Measurements from ENCODE around the gene MCUR1. TPM values are rescaled to one million over a fixed set of nuclear protein-coding genes. Genes with fewer than 3 reads are reported as not detected.

Gene MCUR1
- total and polyA plus RNA-seq, 2 of the 13 experiments (the other 11 are each of a cell fraction or from before 2014, with no cell fraction given): 8.0 to 29.6 TPM

GRCh38 chr6:13814176-13814937 lies at the start of gene MCUR1 (continued):
- TF ChIP-seq ZNF318 (CRISPR knock-in tag; IDR thresholded peaks at IDR 0.05) (no peak; the same call in 1 of the 2 replicates), ZNF335 (CRISPR knock-in tag; IDR thresholded peaks at IDR 0.05) (no peak), ZNF574 (CRISPR knock-in tag; IDR thresholded peaks at IDR 0.05) (peak; percentile 84), SKIL (CRISPR knock-in tag; IDR thresholded peaks at IDR 0.05; ENCODE audit: borderline replicate concordance) (no peak; the same call in 1 of the 2 replicates), ZFP90 (CRISPR knock-in tag; IDR thresholded peaks at IDR 0.05; ENCODE audit: borderline replicate concordance) (peak; percentile 15; the same call in 1 of the 2 replicates), MED1 (CRISPR knock-in tag; IDR thresholded peaks at IDR 0.05) (no peak; the same call in 1 of the 2 replicates), POGK (CRISPR knock-in tag; conservative IDR thresholded peaks at IDR 0.05) (peak; percentile 73), ZXDC (CRISPR knock-in tag; IDR thresholded peaks at IDR 0.05) (no peak)

All from HepG2 (cell line).